ENCODE measurements around the gene FGF5.

DNA sequence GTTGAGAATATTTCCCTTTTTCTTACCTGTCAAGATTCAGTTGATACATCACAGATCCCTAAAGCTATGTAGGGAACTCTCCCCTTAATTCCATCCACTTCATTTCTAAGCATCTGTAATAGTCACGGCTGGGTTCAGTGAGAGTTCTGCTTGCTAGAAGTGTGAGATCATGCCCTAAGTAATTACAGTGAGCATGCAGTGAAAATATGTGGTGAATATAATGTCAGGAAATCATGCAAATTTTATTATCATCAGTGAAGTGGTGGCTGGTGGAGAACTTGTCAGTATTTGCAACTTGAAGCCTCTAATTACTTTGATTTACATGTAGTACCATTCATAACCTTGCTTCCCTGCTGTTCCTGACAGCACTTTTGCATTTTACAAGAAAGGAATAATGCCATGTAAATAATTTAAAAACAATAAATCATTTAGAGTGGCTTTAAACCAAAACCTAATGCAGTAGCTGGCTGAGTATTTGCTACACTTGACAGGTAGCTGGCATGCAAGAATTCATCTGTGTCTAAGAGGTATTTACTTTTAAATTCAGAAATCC lies 40.8 kb downstream of the FGF5 start:
- TF ChIP-seq POLR2AphosphoS5 (IDR thresholded peaks at IDR 0.05; ENCODE audit: insufficient read depth in 1 of 2, low read depth in 1 of 2), result no peak
- TF ChIP-seq, protein P1, sequence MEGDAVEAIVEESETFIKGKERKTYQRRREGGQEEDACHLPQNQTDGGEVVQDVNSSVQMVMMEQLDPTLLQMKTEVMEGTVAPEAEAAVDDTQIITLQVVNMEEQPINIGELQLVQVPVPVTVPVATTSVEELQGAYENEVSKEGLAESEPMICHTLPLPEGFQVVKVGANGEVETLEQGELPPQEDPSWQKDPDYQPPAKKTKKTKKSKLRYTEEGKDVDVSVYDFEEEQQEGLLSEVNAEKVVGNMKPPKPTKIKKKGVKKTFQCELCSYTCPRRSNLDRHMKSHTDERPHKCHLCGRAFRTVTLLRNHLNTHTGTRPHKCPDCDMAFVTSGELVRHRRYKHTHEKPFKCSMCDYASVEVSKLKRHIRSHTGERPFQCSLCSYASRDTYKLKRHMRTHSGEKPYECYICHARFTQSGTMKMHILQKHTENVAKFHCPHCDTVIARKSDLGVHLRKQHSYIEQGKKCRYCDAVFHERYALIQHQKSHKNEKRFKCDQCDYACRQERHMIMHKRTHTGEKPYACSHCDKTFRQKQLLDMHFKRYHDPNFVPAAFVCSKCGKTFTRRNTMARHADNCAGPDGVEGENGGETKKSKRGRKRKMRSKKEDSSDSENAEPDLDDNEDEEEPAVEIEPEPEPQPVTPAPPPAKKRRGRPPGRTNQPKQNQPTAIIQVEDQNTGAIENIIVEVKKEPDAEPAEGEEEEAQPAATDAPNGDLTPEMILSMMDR (IDR thresholded peaks at IDR 0.05), result no peak
